IMR-90 (cell line): Measurements from ENCODE around the gene LRRC36. TPM values are rescaled to one million over a fixed set of nuclear protein-coding genes. Genes with fewer than 3 reads are reported as not detected.

Experiments used
- ATAC-seq: fragments of 200-7000 bp; cut with Tn5 transposase; 2 replicates; pipeline ENCODE4 v1.9.1; 2020; ENCODE audit warnings: low read depth, mild to moderate bottlenecking, moderate library complexity
- BruUV-seq: library from RNA; stranded (reverse); fragments of 400-500 nt; replicated peaks from 2 replicates; lab custom pipeline; 2021; lab: Mats Ljungman, UMichigan
- CTCF ChIA-PET: fragments of 300-600 bp; formaldehyde crosslinking; extraction: SDS; loops from one replicate; lab custom pipeline; 2021; ENCODE audit warnings: antibody characterized with exemption; lab: Yijun Ruan, JAX
- POLR2A ChIA-PET: fragments of 300-600 bp; sonication (Branson Sonifier 250); formaldehyde crosslinking; loops from one replicate; lab custom pipeline; 2022; ENCODE audit warnings: antibody characterized with exemption; ENCODE audit not compliant: unreplicated experiment; lab: Charles Lee
- DNase-seq: peaks from one replicate; pipeline ENCODE4 v3.0.0; 2013
- H2AFZ ChIP-seq: replicated peaks from 2 replicates; pipeline ENCODE3; 2013; ENCODE audit warnings: low read length, mild to moderate bottlenecking; ENCODE audit not compliant: poor library complexity
- H2AK5ac ChIP-seq: 2 replicates; pipeline ENCODE4 v1.6.1; 2013; ENCODE audit warnings: low read depth, low read length, inconsistent platforms
- H2AK9ac ChIP-seq: replicated peaks from 2 replicates; pipeline ENCODE3; 2013; ENCODE audit warnings: mild to moderate bottlenecking, low read depth, low read length, moderate library complexity; ENCODE audit not compliant: poor library complexity
- H2BK120ac ChIP-seq: 2 replicates; pipeline ENCODE4 v1.6.1; 2013; ENCODE audit warnings: low read depth, low read length, inconsistent platforms
- H2BK15ac ChIP-seq: 3 replicates; pipeline ENCODE4 v1.6.1; 2013; ENCODE audit warnings: low read depth, low read length, inconsistent platforms
- H2BK20ac ChIP-seq: 2 replicates; pipeline ENCODE4 v1.6.1; 2013; ENCODE audit warnings: low read depth, mild to moderate bottlenecking, inconsistent platforms, low read length, moderate library complexity
- H2BK5ac ChIP-seq: 2 replicates; pipeline ENCODE4 v1.6.1; 2013; ENCODE audit warnings: mild to moderate bottlenecking, low read depth, low read length, inconsistent platforms; ENCODE audit not compliant: poor library complexity, severe bottlenecking
- H3K14ac ChIP-seq: replicated peaks from 2 replicates; pipeline ENCODE4 v1.6.1; 2013; ENCODE audit warnings: low read depth, low read length, inconsistent platforms
- H3K18ac ChIP-seq: 2 replicates; pipeline ENCODE4 v1.6.1; 2013; ENCODE audit warnings: low read depth, low read length, control low read depth
- H3K23ac ChIP-seq: 2 replicates; pipeline ENCODE4 v1.6.1; 2013; ENCODE audit warnings: low read depth, low read length, inconsistent platforms
- H3K27ac ChIP-seq: 2 replicates; pipeline ENCODE4 v1.5.1; 2013; ENCODE audit warnings: mild to moderate bottlenecking, control low read depth, low read length; ENCODE audit not compliant: insufficient read depth
- H3K27me3 ChIP-seq: 2 replicates; pipeline ENCODE4 v1.6.1; 2013; ENCODE audit warnings: low read length; ENCODE audit not compliant: control insufficient read depth, insufficient read depth
- H3K36me3 ChIP-seq: 2 replicates; pipeline ENCODE4 v1.6.1; 2013; ENCODE audit warnings: low read length, mixed read lengths; ENCODE audit not compliant: control insufficient read depth, insufficient read depth
- H3K4ac ChIP-seq: 2 replicates; pipeline ENCODE4 v1.6.1; 2013; ENCODE audit warnings: low read depth, low read length, inconsistent platforms
- H3K4me1 ChIP-seq: 2 replicates; pipeline ENCODE4 v1.6.1; 2013; ENCODE audit warnings: low read length, mixed read lengths; ENCODE audit not compliant: control insufficient read depth, insufficient read depth
- H3K4me2 ChIP-seq: 2 replicates; pipeline ENCODE4 v1.6.1; 2013; ENCODE audit warnings: low read depth, mild to moderate bottlenecking, control low read depth, low read length, moderate library complexity
- H3K4me3 ChIP-seq: 2 replicates; pipeline ENCODE4 v1.5.1; 2013; ENCODE audit warnings: low read depth, mild to moderate bottlenecking, control low read depth, low read length, moderate library complexity; ENCODE audit not compliant: insufficient read depth
- H3K56ac ChIP-seq: 2 replicates; pipeline ENCODE4 v1.6.1; 2013; ENCODE audit warnings: low read length, inconsistent platforms; ENCODE audit not compliant: insufficient read depth; ENCODE audit errors: extremely low read depth
- H3K79me1 ChIP-seq, 2 experiments: 2 replicates each; pipeline ENCODE4 v1.6.1; 2013; ENCODE audit warnings: low read length in 2 of 2, inconsistent platforms in 1 of 2, low read depth in 1 of 2
- H3K9ac ChIP-seq: 2 replicates; pipeline ENCODE4 v1.6.1; 2013; ENCODE audit warnings: low read depth, low read length, control low read depth
- H3K9me1 ChIP-seq: 2 replicates; pipeline ENCODE4 v1.6.1; 2013; ENCODE audit warnings: low read length, inconsistent platforms; ENCODE audit not compliant: insufficient read depth
- H3K9me3 ChIP-seq: 2 replicates; pipeline ENCODE4 v1.6.1; 2013; ENCODE audit warnings: low read length; ENCODE audit not compliant: control insufficient read depth, insufficient read depth
- H4K20me1 ChIP-seq: 2 replicates; pipeline ENCODE4 v1.6.1; 2013; ENCODE audit warnings: low read length, inconsistent platforms; ENCODE audit not compliant: insufficient read depth
- H4K5ac ChIP-seq: 2 replicates; pipeline ENCODE4 v1.6.1; 2013; ENCODE audit warnings: mild to moderate bottlenecking, low read depth, low read length, control low read depth
- H4K8ac ChIP-seq, 2 experiments: 2 replicates each; pipeline ENCODE4 v1.6.1; 2013; ENCODE audit warnings: low read depth in 2 of 2, low read length in 2 of 2, control low read depth in 1 of 2, inconsistent platforms in 1 of 2
- H4K91ac ChIP-seq: 2 replicates; pipeline ENCODE4 v1.6.1; 2013; ENCODE audit warnings: low read depth, low read length, inconsistent platforms; ENCODE audit not compliant: insufficient read depth
- BHLHE40 ChIP-seq: fragments of 150-350 bp; IDR thresholded peaks from 2 replicates; pipeline ENCODE4 v1.6.1; 2016; ENCODE audit warnings: mild to moderate bottlenecking, low read depth, low read length
- CEBPB ChIP-seq: IDR thresholded peaks from 2 replicates; pipeline ENCODE4 v1.6.1; 2012; ENCODE audit warnings: low read depth, low read length, improper control_type of control experiment
- CTCF ChIP-seq: conservative IDR thresholded peaks from 2 replicates; pipeline ENCODE4 v1.5.1; 2012; ENCODE audit warnings: mild to moderate bottlenecking, low read depth, low read length, improper control_type of control experiment
- ELK1 ChIP-seq: fragments of 150-350 bp; IDR thresholded peaks from 2 replicates; pipeline ENCODE4 v1.6.1; 2016; ENCODE audit warnings: low read depth, mild to moderate bottlenecking, low read length, moderate library complexity, borderline replicate concordance
- MXI1 ChIP-seq: IDR thresholded peaks from 2 replicates; pipeline ENCODE4 v1.6.1; 2012; ENCODE audit warnings: low read depth, mild to moderate bottlenecking, low read length, moderate library complexity, borderline replicate concordance
- RAD21 ChIP-seq: IDR thresholded peaks from 2 replicates; pipeline ENCODE4 v1.6.1; 2012; ENCODE audit warnings: low read length, improper control_type of control experiment
- RFX5 ChIP-seq: IDR thresholded peaks from 2 replicates; pipeline ENCODE4 v1.8.0; 2012; ENCODE audit warnings: low read depth, mild to moderate bottlenecking, low read length, moderate library complexity
- SMC3 ChIP-seq: fragments of 150-350 bp; IDR thresholded peaks from 2 replicates; pipeline ENCODE4 v1.6.1; 2016; ENCODE audit warnings: low read depth, mild to moderate bottlenecking, antibody characterized with exemption, low read length, moderate library complexity
- WGBS, 2 experiments: methylation state at CpG; one replicate each; pipeline versions ENCODE4 v1.1.5 to v1.1.7; 2013; ENCODE audit warnings: missing lambda C conversion rate in 2 of 2; ENCODE audit not compliant: insufficient read length in 1 of 2; ENCODE audit errors: extremely low coverage in 2 of 2; 5-methylcytosine and 5-hydroxymethylcytosine counted together
- dilution Hi-C: fragments of 300-500 bp; cut with HindIII; formaldehyde crosslinking; loops from one replicate; pipeline ENCODE4 v1.14.3; 2018; ENCODE audit warnings: low sequenced_read_pairs; ENCODE audit not compliant: unreplicated experiment
- in situ Hi-C: fragments of 300-500 bp; cut with MboI; formaldehyde crosslinking; loops from 3 replicates; pipeline ENCODE4 v1.14.3; 2019; ENCODE audit warnings: low sequenced_read_pairs, inconsistent platforms, mixed read lengths
- intact Hi-C: fragments of 100-400 bp; cut with micrococcal nuclease; formaldehyde crosslinking; loops from 2 replicates; pipeline ENCODE4 v1.10.0; 2022
- polyA plus RNA-seq, 3 experiments: library from polyadenylated mRNA; depleted of rRNA; stranded (reverse); fragments of >200 nt; gene quantifications; 2 replicates each; pipeline ENCODE4 v1.2.3, GENCODE V29; 2012; ENCODE audit warnings: low replicate concordance in 1 of 3
- total RNA-seq: library from RNA; depleted of rRNA; stranded (reverse); fragments of >200 nt; gene quantifications from 2 replicates; pipeline ENCODE4 v1.2.3, GENCODE V29; 2012

LRRC36 gene
- total and polyA plus RNA-seq, 2 of the 4 experiments (the other 2 are of a cell fraction) = 0.18 to 0.29 TPM

GRCh38 chr16:67301080-67301782 is 25.4 kb upstream of the LRRC36 start:
- Histone ChIP-seq H2AK9ac (no peak overlapping the region), H4K8ac (no peak overlapping the region), H3K27me3 (no peaks in the 10 kb centered on the region), H3K14ac (no peak overlapping the region), H3K9me3 (no peaks in the 10 kb centered on the region), H2BK20ac (no peak overlapping the region), H4K5ac (no peak overlapping the region), H2AFZ (no peak overlapping the region), H3K23ac (no peak overlapping the region), H3K56ac (no peak overlapping the region), H2BK5ac (no peak overlapping the region), H3K36me3 (no peaks in the 10 kb centered on the region), H3K4ac (peak overlapping the region; percentile 33; the same call in 1 of the 2 replicates), H3K4me1 (peaks cover 14% of the 10 kb centered on the region), H3K4me3 (no peak overlapping the region), H3K27ac (no peak overlapping the region), H3K4me2 (no peak overlapping the region), H3K79me1 (no peaks in the 10 kb centered on the region), H4K91ac (no peak overlapping the region; the same call in 1 of the 2 replicates), H3K18ac (no peak overlapping the region), H2BK120ac (no peak overlapping the region), H3K9me1 (peaks cover 12% of the 10 kb centered on the region), H2AK5ac (0 out of 2 replicates have a peak overlapping the region, but pooled peaks have one; percentile 65), H2BK15ac (no peak overlapping the region), H3K9ac (no peak overlapping the region), H4K20me1 (no peaks in the 10 kb centered on the region; the same call in 1 of the 2 replicates)
- intact Hi-C loops (no loop called here), in situ Hi-C loops (no loop called here), dilution Hi-C loops (no loop called here)
- ChIA-PET POLR2A (no interaction called here), CTCF (no interaction called here)
- 0 out of 2 replicates have a peak, but pooled peaks have one; percentile 19 for ATAC-seq
- no peak for TF ChIP-seq SMC3
- TF ChIP-seq CTCF = no peak
- no peak for TF ChIP-seq CEBPB
- TF ChIP-seq BHLHE40 = no peak
- TF ChIP-seq RAD21 = no peak
- no peak for TF ChIP-seq RFX5
- no peak for TF ChIP-seq ELK1
- no peak for TF ChIP-seq MXI1
- 93% methylated on average over 4 of the region's 11 CpGs; no CpG with 5 or more reads in 1 of the 2 experiments for WGBS, 2 experiments
- no peak for DNase-seq
- no TSS peak for BruUV-seq
